Hypothalamus (tissue), 51 donors: ENCODE measurements around the gene KLHL29.
A peak's percentile ranks its signal among the peaks of the same experiment; 100 is the strongest.

Source experiments
- DNase-seq, 51 donors: peaks; one replicate each; lab custom pipeline; 2025; lab: John Stamatoyannopoulos, UW

Gene KLHL29

GRCh38 chr2:23620841-23621341, 235.9 kb downstream of the KLHL29 start:
- DNase-seq: peak in 7 of 51 donors; percentile 10 to 34 (median 14)

DNA sequence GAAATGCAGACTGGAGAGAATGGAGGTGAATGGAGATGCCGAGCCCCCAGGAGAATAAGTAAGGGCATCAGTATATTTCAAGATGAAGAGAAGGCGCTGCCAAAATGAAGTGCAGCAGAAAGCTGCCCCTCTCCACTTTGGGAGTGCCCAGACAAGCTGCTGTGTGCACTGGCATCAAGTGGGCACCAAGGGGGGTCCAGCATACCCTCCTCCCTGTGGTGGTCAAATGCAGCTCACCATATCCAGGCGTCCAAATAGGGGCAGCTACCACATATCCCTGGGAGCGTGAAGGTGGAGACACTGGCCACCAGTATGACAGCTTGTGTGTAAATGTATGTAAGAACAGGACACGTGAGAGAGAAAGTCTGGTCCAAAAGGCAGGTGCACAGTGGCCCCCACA, 236.6 kb downstream of the KLHL29 start:
- DNase-seq: no peak

DNA sequence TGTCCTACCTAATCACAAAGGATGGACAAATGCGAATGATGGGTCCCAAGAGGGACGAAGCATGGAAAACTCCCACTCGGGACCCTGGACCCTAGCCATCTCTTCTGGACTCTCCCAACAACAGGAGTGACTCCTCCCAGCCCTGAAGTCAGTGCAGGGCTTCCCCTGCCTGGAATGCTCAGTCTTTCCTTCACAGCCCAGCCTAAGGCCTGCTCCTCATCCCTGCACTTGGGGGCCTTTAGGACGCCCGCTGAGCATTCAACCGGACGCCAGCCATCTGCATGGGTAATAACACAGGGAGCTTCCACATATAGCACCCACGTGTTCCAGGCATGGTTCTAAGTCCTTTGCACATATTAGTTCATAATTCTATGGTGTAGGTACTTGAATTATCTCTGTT, 237.5 kb downstream of the KLHL29 start:
- no peak for DNase-seq

GRCh38 chr2:23622966-23623675, 238.1 kb downstream of the KLHL29 start:
- no peak for DNase-seq

DNA sequence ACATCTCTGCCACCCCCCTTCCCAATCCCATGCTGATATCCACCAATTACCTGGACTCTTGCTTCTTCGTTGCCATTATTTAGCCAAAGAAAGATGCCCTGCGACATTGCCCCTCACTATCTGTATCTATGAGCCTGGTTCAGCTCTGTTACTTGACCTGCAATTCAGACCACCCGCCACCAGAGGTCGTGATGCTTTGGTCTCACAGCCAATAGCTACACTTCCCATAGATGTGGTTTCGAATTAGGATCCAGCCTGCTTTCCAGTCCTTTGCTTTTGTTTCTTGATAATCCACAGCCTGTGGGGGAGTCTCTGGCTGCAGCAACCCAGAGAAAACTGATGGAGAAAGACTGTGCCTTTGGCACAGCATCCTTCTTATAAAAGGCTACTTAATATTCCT, 239.4 kb downstream of the KLHL29 start:
- DNase-seq: no peak

DNA sequence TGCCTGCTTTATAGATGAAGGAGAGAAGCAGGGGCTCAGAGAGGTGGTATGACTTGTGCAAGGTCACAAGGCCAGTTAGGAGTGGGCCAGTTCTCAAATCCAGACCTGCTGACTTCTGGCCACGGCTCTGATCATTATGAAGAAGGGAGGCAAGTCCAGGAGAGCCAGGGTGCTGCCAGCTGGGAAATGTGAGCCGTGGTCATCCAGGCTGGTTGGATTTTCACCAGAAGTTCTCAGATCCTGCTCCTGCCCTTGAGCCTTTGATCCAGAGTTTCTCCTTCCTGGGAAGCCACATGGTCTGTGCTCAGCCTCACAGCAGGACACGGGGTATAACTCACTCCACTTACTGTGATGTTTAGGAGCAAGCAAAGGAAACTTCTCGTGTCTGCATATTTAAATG, 239.9 kb downstream of the KLHL29 start:
- DNase-seq: no peak

DNA sequence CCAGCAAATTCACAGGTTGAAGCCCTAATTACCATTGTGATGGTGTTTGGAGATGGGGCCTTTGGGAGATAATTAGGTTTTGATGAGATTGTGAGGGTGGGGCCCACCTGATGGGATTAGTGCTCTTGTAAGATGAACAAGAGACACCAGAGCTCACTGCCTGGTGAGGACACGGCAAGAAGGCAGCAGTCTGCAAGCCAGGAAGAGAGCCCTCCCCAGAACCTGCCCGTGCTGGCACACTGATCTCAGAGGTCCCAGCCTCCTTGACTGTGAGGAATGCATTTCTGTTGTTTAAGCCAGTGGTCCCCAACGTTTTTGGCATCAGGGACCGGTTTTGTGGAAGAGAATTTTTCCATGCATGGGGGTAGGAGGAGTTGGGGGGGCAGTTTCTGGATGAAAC, 240.7 kb downstream of the KLHL29 start:
- DNase-seq: no peak

GRCh38 chr2:23626701-23627230, 241.8 kb downstream of the KLHL29 start:
- no peak for DNase-seq

DNA sequence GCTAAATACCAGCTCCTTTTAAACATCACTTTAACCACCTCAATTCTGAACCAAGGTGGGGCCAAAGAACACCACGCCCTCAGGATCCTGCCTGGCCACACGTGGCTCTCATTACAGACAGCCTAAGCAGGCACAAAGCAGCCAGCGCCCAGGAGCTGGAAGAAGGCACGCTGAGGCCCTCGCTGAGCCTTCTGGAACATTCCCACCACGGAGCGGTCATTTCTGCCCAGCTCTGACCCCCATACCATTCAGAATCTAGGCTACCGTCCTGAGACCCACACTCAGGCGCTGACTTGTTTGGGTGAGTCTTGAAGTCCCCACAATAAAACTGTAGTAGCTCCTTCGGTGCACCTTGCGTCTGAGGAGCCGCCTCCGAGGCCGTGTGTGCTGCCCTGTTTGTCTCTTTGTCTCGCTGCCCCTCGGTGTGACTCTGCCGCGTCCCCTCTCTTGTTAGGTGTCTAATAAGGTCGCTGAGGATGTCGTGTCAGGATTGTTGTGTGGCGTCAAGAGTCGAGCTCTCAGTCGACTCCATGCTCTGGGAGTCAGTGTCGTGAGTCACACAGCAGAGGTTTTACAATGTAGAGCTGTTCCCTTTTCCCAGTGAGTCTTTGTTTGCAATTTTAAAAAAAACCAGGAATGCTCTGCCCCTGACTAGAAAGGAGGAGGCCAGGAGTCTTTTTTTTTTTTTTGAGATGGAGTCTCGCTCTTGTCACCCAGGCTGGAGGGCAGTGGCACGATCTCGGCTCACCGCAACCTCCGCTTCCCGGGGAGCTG, 242.4 kb downstream of the KLHL29 start:
- no peak for DNase-seq

GRCh38 chr2:23628926-23629771, 244.2 kb downstream of the KLHL29 start:
- no peak for DNase-seq

DNA sequence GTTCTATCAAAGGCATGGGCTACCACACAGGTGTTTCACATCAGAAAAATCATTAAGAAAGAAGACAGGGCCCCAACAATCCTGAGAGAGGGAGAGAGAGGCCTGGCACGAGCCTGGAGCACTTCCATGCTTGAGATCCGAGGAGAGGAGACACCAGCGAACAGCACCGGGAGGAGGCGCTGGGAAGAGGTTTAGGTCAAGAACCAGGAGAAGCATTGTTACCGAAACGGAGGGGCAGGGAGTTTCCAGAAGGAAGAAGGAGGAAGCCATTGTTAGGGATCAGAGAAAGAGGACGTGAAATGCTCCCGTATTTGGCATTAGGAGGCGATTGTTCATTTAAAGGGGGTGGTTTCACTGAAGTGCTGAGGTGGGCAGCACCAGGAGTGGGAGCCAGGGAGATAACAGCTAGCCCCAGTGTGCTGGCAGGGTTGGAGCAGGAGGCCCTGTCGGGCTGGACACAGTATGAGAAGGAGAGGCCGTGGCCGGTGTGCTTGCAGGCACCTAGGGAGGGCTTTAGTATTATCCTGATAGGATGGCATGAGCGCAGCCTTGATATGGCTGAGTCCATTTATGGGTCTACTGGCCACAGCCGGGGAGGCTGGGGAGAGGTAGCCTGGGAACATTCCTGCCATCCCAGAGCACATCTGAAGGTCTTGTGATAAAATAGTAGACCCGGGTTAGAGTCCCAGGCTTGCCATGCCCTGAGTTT, 244.9 kb downstream of the KLHL29 start:
- DNase-seq: no peak

- DNase-seq: no peak
Measured at GRCh38 chr2:23630961-23631360, 246.0 kb downstream of the KLHL29 start.

DNA sequence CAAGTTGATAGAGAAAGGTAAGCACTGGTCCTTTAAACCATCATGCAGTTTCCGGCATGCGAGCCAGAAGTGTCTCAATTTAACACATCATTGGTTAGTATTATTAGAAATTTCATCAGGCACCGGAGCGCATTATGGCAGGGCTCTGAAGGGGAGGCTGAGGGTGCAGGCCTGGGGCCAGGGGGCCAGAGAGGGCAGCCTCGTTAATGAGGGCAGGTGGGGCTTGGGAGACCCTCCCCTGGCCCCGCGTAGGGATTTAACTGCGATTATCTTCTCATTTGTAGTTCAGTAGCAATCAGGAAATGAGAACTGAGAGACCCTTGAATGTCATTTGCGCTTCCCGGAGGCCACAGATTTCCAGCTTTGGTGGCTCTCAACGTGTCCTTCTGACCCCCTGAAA, 246.4 kb downstream of the KLHL29 start:
- DNase-seq: no peak

GRCh38 chr2:23632386-23632785, 247.4 kb downstream of the KLHL29 start:
- no peak for DNase-seq

- no peak for DNase-seq
Measured at GRCh38 chr2:23632831-23633395, 247.9 kb downstream of the KLHL29 start.

- DNase-seq: no peak
Measured at GRCh38 chr2:23633966-23634365, 249.0 kb downstream of the KLHL29 start.

- DNase-seq: no peak
Measured at GRCh38 chr2:23635442-23636340, 250.7 kb downstream of the KLHL29 start.

DNA sequence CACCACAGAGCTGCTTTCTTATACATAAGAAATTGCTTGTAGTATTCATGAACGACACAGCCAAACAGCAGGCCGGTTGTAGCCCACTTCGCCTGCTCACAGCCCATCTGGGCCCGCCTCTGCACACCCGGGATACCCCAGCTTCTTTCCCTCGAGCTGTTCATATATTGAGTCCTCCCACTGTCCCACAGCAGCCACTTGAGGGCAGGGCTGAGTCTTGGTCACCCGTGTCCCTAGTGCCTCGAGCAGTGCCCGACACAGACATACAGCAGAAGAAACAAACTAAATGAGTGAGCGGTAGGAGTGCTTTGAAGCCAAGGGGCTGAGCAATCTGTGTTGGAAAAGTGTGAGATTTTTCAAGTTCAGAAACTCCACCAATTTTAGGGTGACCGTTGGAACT, 251.4 kb downstream of the KLHL29 start:
- DNase-seq: peak in 1 of 51 donors; percentile 10
